Measurements from ENCODE around the gene BLNK.
A peak's percentile ranks its signal among the peaks of the same experiment; 100 is the strongest.
"Not testable (repeated sequence)": the region's sequence is repeated elsewhere in the genome, so short reads cannot be mapped to it uniquely, and the experiment has no call there.

The BLNK gene

DNA sequence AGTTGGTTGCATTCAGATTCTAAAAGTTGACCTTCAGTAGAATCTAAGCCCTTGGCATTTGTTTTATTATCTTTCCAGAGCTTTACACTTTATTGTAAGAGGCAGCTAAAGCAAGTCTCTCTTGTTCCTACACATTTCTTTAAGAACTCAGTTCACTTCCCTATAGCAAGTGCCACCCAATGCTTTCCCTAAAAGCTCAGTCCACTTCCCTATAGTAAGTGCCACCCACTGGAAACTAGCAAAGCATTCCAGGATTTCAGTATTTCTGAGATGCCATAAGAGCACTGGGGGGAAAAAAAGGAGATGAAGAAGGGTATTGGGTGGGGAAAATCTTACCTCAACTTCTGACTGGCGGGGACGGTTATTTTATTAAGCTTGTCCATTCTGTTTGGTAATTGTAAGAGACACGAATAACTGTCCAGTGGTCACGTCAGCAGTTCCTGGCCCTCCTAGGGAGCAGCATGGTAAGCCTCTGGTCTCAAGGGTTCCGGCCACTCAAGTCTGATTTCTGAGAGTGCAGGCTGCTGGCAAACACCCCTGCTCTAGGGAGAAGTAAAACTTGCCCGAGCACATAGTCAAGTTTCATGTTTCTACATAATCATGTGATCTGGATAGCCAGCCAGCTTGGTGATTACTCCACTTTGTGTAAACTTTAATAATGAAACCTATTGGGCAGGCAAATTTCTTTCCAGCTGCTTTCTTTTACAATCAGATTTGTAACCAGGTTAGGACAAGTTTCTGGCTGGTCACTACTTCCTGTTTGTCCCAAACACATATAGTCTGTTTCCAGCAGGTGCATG lies at the start of gene BLNK:
TSS of gene BLNK (minus strand) at position 554 of the 800 bp plus-strand sequence. CDS start at position 383, 171 bp downstream.
- peak in 11 of 51 donors; percentile 8 to 52 (median 15) for DNase-seq

DNA sequence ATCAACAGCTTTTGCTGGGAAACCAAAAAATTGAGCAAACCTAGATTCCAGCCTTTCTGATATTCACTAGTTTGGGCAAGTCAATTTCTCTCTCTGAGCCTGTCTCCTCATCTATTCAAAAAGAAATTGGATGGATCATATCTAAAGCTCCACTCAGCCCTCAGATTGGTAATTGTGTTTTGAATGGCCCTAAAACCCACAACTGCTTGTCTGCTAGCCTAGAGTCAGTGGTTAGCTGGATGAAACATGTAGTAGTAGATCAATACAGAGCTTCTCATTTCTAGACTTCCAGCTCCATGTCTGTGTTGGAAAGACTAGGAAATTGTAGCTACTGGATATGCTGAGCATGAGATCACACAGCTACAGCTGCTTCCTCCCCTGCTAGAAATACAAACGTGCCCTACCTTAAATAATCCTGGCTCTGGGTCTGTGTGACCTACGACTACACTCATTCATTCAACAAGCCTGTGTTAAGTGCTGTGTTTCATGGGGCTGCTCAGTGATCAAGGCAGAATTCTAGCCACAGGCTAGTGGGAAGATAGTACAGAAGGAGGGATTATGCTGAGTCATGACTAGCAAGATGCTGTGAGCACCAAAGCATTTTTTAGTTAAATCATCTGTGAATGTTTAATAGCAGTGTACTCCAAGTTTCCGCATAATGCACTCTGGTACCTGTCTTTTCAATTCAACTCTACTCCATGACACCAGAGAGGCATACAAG lies 48.5 kb upstream of the BLNK start:
- DNase-seq: no peak

DNA sequence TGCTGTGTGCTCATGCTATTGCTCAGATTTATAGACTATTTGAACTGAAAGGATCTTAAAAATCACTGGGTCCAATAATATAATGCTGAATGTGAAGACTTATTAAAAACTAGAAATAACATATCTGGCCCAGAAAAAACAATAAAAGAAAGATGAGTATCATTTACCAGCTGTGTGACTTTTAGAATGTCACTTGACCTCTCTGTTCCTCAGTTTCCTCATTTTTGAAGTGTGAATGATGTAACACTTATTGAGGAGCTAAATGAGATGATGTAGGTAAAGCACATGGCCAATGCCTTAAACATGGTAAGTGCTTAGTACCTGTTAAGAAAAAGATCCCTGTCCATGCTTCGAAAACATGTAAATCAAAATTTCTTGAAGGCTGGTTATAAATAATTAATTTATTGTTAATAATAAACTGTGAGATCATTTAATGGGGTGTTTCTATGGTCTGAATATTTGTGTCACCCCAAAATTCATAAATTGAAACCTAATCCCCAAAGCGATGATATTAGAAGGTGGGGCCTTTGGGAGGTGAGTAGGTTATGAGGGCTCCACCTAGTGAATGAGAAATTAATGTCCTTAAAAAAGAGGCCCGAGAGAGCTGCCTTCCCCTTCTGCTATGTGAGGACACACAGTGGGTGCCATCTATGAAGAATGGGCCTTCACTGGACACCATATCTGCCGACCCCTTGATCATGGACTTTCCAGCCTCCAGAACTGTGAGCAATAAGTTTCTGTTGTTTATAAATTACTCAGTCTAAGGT lies 45.9 kb upstream of the BLNK start:
- DNase-seq: no peak

DNA sequence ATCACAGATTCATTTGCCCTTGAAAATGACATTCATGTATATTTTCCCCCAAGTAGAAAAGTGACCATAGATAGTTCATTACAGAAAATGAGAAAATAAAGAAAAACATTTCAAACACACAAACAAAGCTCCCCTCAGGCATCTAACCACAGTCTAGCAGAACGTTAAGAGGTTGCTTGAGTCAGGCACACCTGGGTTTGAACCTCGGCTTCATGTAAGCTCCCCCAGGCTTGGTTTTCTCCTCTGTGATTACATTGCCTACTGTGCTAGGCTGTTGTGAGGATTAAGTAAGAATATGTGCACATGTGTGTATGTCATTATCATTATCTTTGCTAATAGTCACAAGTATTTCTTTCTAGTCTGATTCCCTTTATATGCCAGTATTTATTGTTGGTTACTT lies 42.0 kb upstream of the BLNK start:
- DNase-seq: no peak

DNA sequence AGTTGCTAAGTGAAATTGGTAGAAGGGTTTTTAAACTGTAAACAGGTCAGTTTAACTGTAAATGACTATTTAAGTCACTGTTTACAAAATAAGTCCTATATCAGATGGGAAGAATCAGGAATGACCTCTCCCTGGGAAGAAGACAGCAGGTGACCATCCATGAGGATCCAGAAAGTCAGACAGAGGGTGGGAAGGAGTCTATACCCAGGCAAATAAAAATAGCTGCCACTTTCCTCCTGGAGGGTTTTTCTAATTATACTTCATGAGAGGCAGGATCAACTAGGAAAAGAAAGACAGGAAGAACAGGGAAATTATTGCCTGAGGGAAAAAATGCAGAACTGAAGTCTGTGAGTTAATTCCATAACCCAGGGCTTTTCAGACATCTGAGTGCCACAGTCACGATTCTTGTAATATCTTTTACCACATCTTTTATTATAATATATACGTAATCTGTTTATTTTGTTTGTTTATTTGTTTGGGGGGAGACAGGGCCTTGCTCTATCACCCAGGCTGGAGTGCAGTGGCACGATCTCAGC lies 39.9 kb upstream of the BLNK start:
- DNase-seq: no peak

DNA sequence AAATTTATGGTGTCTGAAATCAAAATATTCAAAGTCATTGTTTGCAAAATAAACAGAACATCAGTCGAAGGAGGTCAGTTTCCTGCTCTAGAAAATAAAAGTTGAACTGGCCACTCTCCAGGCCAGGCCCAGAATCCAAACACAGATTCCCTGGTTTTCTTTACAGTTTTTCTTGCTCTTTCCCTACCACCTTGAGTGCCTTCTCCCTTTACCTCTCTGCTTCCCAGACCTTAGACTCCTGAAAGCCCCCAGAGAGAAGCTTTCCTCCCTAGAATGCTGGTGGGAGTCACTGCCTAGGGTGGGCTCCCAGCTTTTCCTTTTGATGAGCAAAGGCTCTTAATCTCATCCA lies 38.9 kb upstream of the BLNK start:
- DNase-seq: no peak

DNA sequence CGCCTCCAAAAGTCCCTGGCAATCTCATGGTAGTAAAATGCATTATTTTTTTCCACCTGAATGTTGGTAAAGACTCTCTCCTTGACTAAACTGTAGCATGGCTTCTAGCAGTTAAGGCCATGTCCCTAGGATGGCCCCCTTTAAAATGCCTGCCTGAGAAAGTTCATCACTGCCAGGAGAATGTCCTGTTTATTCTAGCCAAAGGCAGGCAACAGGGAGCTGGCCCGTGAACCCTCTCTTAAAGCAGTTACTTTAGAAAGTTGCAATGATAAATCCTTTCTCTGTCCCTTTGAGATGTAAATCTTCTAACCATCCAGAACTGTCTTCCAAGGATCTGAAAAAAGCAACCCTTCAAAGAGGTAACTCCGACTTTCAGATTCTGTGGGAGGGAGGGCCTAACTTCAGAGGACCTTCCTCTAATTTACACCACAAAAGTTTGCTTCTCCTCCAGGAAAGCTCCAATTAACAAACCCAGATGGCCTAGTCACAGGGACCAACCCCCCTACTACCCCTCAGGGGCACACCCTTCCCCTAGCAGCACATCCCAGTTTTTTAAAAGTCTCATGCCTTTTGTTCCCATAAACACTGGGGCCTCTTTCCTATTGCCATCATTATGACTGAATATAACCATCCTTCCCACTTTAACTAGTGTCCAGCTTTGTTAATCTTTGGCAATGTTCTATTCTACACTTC lies 38.4 kb upstream of the BLNK start:
- no peak for DNase-seq

DNA sequence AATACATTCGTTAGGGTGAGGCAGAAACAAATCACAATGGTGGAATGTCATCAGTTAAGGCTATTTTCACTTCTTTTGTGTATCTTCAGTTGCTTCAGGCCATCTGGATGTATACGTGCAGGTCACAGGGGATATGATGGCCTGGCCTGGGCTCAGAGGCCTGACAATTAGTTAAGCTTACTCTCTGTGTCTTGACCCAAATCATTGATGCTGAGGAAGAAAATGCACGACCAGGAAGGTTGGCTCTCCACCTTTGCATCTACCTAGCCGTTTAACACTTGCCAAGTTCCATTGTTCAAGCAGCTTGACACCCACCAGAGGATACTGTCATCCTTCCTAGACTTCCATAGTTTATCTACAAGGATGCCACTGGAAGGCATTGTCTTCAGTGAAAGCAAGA lies 37.5 kb upstream of the BLNK start:
- DNase-seq: not testable (repeated sequence)

DNA sequence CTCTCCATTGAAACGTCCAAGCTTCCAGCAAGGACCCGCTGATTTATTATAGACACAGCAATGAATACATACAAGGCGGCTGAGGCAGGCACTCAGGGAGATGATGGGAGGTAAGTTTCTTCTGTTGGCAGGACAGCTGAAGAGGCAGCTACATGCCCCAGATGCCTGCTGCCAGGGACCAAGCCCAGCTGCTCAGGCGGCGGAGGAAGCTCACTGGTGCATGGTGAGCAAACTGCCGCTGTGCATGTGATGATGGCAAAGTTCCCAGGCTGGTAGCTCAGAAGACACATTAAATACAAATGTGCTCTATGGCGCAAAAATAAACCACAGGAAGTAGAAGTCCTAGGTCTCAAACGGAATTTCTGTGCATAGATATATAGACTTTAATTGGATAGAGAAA lies 35.1 kb upstream of the BLNK start:
- peak in 20 of 51 donors; percentile 1 to 44 (median 10) for DNase-seq

DNA sequence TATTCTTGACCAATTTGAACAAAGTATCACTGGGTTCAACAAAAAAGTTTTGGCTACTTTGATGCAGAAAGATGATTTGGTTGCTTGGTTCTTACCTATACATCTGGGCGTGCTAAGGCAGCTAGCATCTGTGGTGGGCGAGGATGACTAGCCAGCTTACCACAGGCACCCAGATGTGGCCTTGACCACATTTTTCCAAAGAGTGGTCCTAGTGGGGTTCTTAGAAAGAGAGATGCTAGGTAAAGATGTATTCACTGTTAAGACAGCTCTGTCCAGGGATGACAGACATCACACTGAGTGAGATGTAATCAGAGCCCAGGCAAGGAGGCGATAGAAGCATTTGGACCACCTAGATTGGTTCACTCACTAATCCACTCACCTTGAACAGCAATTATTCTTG lies 33.6 kb upstream of the BLNK start:
- no peak for DNase-seq

DNA sequence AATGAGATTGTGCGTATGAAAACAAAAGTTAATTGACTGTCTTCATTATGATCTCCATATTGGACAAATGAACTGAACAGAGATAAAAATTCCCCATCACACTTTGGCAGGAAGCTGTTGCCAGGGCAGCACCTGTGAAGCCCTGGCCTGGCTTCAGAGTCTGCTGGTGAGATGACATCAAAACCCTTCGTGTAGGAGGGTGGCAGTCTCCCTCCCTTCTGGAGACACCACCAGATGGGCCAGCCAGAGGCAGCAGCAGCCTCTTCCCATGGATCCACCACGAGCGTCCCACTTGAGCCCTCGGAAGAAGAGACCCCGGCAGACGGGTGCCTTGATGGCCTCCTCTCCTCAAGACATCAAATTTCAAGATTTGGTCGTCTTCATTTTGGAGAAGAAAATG lies 32.9 kb upstream of the BLNK start, which contains the start of gene DNTT:
TSS of gene DNTT (plus strand) at position 205 of the 400 bp plus-strand sequence. CDS start at position 269, 64 bp downstream.
- DNase-seq: no peak

DNA sequence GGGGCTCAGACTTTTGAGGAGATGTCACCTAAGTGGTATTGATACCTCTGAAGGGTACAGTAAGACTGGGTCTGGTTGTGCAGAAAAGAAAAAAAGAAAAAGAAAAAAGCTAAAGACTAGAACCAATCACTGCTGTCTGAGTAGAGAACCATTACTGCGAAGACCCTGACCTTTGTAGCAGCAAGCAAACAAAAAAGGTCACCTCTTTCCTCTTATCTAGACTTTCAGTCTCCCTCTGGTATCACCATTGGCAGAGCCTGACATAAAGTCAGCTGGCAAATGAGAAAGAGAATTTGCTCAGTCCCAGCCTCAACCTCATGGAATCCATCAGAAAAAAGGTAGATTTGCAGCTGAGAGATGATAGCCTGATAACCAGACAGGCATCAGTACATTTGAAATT lies 30.2 kb upstream of the BLNK start:
- DNase-seq: no peak

DNA sequence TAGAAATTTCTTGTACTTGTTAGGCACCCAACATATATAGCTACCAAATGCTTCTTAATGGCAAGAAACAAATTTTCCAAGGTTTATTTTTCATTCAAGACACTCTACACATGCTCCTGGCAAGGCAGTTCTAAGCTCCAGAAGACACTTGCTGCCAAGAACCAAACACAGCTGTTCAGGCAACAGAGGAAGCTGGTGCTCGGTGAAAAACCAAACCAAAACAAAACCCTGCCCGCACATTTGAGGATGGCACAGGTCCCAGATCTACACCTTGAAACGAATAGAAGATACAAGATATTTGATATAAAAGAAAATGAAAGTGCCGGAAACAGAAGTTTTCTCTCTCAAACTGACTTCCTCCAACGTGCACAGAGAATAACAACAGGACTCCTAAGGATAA lies 28.0 kb upstream of the BLNK start:
- no peak for DNase-seq

DNA sequence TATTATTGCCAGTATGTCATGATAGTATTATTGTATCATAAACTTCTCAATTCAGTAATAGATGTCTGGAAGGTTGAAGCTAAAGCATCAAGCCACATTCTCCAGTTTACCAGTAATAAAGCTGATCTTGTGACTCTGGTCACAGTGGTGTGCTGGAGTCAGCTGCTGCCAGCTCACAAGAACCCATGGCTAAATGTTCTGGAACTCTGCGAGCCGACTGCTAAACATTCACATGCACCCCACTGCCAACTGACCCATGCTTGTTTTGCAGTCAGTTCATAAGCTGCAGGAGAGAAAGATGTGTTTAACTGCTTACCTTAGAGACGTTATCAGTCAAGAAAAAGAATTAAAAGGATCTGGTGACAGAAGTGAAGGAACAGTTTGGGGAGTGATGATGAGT lies 27.0 kb upstream of the BLNK start:
- no peak for DNase-seq

DNA sequence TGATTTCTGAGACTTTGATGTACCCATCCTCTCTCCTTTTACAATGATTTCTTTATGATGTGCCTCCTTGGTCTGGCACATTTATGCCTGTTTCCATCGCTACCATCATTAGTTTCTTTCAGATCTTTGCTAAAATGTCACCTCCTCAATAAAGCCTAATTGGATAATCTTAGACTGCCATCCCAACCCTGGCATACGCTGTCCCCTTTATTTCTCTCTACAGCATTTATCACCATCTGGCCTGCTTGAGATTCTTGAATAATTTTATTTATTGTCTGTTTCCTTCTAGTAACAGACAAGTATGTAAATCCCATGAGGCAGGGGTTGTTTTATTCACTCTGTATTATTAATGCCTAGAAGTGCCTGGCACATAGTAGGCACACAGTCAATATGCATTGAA lies 26.1 kb upstream of the BLNK start:
- no peak for DNase-seq

DNA sequence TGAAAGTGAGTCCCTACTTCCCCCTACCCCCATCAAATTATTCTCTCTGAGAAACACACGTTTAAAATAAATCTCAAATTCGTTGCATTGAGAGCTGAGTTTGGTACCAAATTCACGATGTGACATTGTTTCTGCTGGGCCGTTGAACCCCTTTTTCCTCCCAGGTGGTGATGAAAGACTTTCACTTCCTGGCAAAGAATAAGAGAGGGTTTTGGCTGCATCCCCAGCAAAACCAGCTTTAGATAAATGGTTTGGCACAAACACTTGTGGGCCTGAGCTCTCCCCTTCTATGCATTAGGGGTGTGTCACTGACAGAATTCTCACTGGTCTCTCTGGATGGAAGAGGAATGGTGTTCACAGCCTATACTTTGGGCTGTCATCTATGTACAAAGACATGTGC lies 24.1 kb upstream of the BLNK start:
- no peak for DNase-seq

DNA sequence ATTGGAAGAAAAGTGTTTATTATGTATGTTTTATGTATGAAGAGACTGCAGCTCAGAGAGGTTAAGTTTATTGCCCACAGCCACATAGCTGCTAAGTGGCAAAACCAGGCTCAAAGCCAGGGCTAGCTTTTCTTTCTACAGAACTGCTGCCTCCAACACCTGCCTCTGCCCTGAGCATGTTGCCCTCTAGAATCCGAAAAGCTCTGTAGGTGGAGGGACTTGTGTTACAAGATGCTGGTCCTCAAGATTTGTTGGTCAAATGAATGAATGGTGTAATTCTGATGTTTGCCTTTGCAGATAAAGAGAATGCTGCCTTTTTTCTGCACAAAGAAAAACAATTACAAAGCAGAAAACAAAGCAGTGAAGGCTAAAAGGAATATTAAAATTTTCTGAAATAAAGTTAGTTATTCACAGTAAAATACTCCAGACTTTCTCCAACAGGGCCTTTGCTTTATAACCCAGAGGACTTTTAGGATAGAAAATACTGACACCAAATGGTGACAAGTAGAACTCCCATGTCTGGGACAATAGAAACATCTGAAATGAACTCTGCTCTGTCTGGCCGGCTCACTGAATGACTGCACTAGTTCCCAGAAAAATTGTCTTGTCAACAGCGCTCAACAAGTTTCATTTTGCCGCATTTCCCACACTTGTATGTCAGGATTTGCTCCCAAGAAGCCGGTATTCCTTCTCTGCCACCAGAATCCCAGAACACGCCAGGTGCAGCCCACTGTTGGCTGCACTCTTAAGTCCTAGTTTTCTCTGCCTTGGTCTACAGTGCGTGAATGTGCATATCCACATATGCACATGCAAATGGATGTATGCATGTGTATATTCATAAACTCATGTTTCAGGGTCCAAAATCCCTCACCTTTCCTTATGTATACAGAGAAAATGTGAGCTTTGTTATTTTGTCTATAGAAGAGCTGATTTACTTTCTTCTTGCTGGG lies 21.9 kb upstream of the BLNK start:
- peak in 13 of 51 donors; percentile 3 to 32 (median 7) for DNase-seq

DNA sequence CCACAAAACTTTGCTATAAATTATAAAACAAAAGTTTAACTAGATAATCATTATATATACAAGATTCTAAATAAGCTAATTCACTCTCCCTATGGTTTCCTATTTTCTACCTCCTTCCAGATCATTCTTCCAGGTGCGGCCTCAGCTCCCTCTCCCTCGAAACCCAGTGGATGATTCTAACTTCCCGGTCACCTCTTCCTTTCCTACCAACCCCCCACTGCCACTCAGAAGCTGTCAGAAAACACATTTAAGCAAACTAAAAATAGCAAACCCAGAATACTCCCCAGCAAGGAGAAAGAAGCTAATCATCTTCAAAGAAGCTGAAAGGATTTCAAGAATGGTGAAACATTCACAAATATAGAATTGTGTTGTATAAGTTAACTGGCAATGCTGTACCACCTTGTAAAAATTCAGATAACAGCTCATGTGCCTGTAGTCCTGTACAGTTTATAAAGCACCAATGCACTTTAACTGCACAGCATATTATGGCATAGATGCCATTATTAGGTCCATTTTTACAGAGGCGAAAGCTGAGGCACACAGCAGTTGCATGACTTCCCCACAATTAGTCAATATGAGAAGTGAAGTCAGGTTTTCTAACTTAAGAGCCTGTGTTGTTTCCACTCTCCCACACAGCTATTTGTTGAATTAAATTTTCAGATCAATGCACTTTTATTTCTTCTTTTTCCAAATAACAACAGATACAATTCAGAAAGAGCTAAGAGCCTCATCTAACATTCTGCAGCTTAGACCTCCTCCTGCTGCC lies 19.2 kb upstream of the BLNK start:
- no peak for DNase-seq

DNA sequence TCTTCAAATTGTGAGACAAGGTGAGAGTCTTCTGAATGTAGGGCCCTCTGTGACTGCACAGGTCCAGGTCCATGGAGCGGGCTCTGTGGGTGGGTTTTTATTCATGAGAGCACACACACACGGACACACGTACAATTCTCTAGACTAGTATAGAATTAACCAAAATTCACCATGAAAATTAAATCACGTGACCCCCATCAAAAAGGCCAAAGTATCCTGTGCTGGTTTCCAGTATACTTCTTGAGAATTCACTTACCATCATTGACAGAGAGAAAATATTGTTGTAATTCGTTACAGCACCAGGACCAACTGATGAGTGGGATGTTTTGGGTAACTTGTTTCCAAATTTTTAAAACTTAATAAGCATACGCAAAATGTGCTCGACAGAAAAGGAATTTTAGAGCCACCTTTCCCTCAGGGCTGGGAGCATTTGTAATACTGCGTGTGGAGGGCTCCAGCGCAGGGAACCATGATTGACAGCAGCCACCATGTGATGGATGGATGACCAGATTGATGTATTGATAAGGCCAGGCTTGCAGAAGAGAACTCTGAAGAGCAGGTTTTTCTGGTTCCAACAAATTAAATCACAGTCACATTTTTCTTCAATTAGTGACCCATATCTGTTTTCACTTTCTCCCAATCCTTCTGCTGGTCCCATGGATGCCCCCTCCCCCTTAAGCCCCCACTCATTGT lies 18.0 kb upstream of the BLNK start:
- no peak for DNase-seq
